H1 (cell line): ENCODE measurements around the gene TENT4B. TPM values are rescaled to one million over a fixed set of nuclear protein-coding genes. Genes with fewer than 3 reads are reported as not detected.

Experiments used
- CTCF ChIA-PET: fragments of 300-600 bp; sonication (Branson Sonifier 250); formaldehyde crosslinking; loops from one replicate; lab custom pipeline; 2021; ENCODE audit not compliant: partially characterized antibody; lab: Charles Lee
- POLR2A ChIA-PET: fragments of 300-600 bp; sonication (Branson Sonifier 250); formaldehyde crosslinking; loops from one replicate; lab custom pipeline; 2021; ENCODE audit warnings: inconsistent platforms; ENCODE audit not compliant: partially characterized antibody; lab: Charles Lee
- DNase-seq, 2 experiments: peaks; one replicate each; pipeline versions ENCODE4 v3.0.0 to v3.0.0-alpha.2; 2010 to 2022; ENCODE audit warnings: low spot score in 2 of 2, low read depth in 1 of 2, mixed read lengths in 1 of 2
- FAIRE-seq: peaks from 2 replicates; lab custom pipeline; 2011; peaks lifted over from hg19 to GRCh38; lab: Jason Lieb, UNC
- H2AFZ ChIP-seq: 2 replicates; pipeline ENCODE4 v1.8.1; 2012; ENCODE audit warnings: low read length, inconsistent platforms
- H2AK5ac ChIP-seq: 2 replicates; pipeline ENCODE4 v1.6.1; 2013; ENCODE audit warnings: low read depth, low read length
- H2BK120ac ChIP-seq: replicated peaks from 2 replicates; pipeline ENCODE3; 2013; ENCODE audit warnings: low read depth, low read length, inconsistent platforms
- H2BK12ac ChIP-seq: 2 replicates; pipeline ENCODE4 v1.6.1; 2013; ENCODE audit warnings: low read depth, low read length
- H2BK15ac ChIP-seq: 2 replicates; pipeline ENCODE4 v1.6.1; 2013; ENCODE audit warnings: low read length
- H2BK20ac ChIP-seq: 2 replicates; pipeline ENCODE4 v1.6.1; 2013; ENCODE audit warnings: low read length
- H2BK5ac ChIP-seq: 2 replicates; pipeline ENCODE4 v1.6.1; 2013; ENCODE audit warnings: low read depth, low read length
- H3K14ac ChIP-seq: 2 replicates; pipeline ENCODE4 v1.6.1; 2013; ENCODE audit warnings: inconsistent platforms; ENCODE audit not compliant: insufficient read length
- H3K18ac ChIP-seq: 2 replicates; pipeline ENCODE4 v1.6.1; 2013; ENCODE audit warnings: low read length; ENCODE audit errors: extremely low read depth
- H3K23ac ChIP-seq: 2 replicates; pipeline ENCODE4 v1.6.1; 2013; ENCODE audit warnings: inconsistent platforms; ENCODE audit not compliant: insufficient read length
- H3K23me2 ChIP-seq: 2 replicates; pipeline ENCODE4 v1.6.1; 2013; ENCODE audit warnings: low read depth, low read length
- H3K27ac ChIP-seq: 2 replicates; pipeline ENCODE4 v1.6.1; 2011; ENCODE audit warnings: low read depth, low read length, inconsistent platforms
- H3K27me3 ChIP-seq, 4 experiments: replicated peaks in 1 of 4; 1 replicate in 1 of 4; 2 replicates in 3 of 4; pipeline versions ENCODE4 v1.6.1 to v1.8.1; 2011 to 2013; ENCODE audit warnings: low read length in 3 of 4, mild to moderate bottlenecking in 3 of 4, inconsistent platforms in 2 of 4, mixed read lengths in 2 of 4, moderate library complexity in 1 of 4; ENCODE audit not compliant: control insufficient read depth in 3 of 4, insufficient read depth in 3 of 4; ENCODE audit errors: extremely low read depth in 1 of 4
- H3K36me3 ChIP-seq, 4 experiments: 2 replicates each; pipeline versions ENCODE4 v1.6.1 to v1.8.1; 2011 to 2013; ENCODE audit warnings: mild to moderate bottlenecking in 4 of 4, low read length in 3 of 4, moderate library complexity in 2 of 4, control low read depth in 1 of 4, inconsistent platforms in 1 of 4; ENCODE audit not compliant: insufficient read depth in 4 of 4, control insufficient read depth in 2 of 4
- H3K4ac ChIP-seq: replicated peaks from 2 replicates; pipeline ENCODE3; 2013; ENCODE audit warnings: low read length, low read depth, mixed read lengths, inconsistent platforms; ENCODE audit not compliant: insufficient read length
- H3K4me1 ChIP-seq, 4 experiments: replicated peaks in 1 of 4; 1 replicate in 1 of 4; 2 replicates in 3 of 4; pipeline versions ENCODE4 v1.6.1 to v1.8.1; 2011 to 2013; ENCODE audit warnings: low read length in 3 of 4, inconsistent platforms in 2 of 4, mixed read lengths in 1 of 4; ENCODE audit not compliant: insufficient read depth in 4 of 4, control insufficient read depth in 3 of 4
- H3K4me2 ChIP-seq, 2 experiments: 2 replicates each; pipeline versions ENCODE4 v1.6.1 to v1.8.1; 2011 to 2013; ENCODE audit warnings: low read depth in 2 of 2, low read length in 2 of 2, control low read depth in 1 of 2, inconsistent platforms in 1 of 2, mild to moderate bottlenecking in 1 of 2; ENCODE audit not compliant: insufficient read depth in 1 of 2
- H3K4me3 ChIP-seq, 4 experiments: fragments of 200-600, 300-600 bp in 1 of 4; sonication (generic), shearing (Covaris generic), sonication (Bioruptor Twin) in 1 of 4; 2 replicates each; pipeline versions ENCODE4 v1.5.1 to v1.8.1; 2011 to 2016; ENCODE audit warnings: low read length in 4 of 4, low read depth in 3 of 4, control low read depth in 2 of 4, inconsistent platforms in 2 of 4, mild to moderate bottlenecking in 2 of 4, mixed read lengths in 1 of 4, moderate library complexity in 1 of 4; ENCODE audit not compliant: insufficient read depth in 2 of 4; ENCODE audit errors: extremely low read depth in 1 of 4
- H3K56ac ChIP-seq: replicated peaks from 2 replicates; pipeline ENCODE3; 2013; ENCODE audit warnings: low read depth, mild to moderate bottlenecking, mixed read lengths, low read length, inconsistent platforms; ENCODE audit not compliant: insufficient read length
- H3K79me1 ChIP-seq: 2 replicates; pipeline ENCODE4 v1.6.1; 2013; ENCODE audit warnings: low read depth, low read length, control low read depth
- H3K79me2 ChIP-seq, 2 experiments: 2 replicates each; pipeline versions ENCODE4 v1.6.1 to v1.8.1; 2012 to 2013; ENCODE audit warnings: low read length in 2 of 2, mild to moderate bottlenecking in 2 of 2, inconsistent platforms in 1 of 2; ENCODE audit not compliant: insufficient read depth in 2 of 2, control insufficient read depth in 1 of 2
- H3K9ac ChIP-seq, 4 experiments: replicated peaks in 1 of 4; 1 replicate in 1 of 4; 2 replicates in 3 of 4; pipeline versions ENCODE4 v1.6.1 to v1.8.1; 2011 to 2013; ENCODE audit warnings: low read depth in 3 of 4, low read length in 3 of 4, control low read depth in 2 of 4, mild to moderate bottlenecking in 2 of 4, moderate library complexity in 2 of 4, inconsistent platforms in 1 of 4; ENCODE audit errors: extremely low read depth in 1 of 4
- H3K9me3 ChIP-seq, 2 experiments: 2 replicates each; pipeline versions ENCODE4 v1.6.1 to v1.8.1; 2012 to 2013; ENCODE audit warnings: mild to moderate bottlenecking in 2 of 2, moderate library complexity in 2 of 2, control low read depth in 1 of 2, inconsistent platforms in 1 of 2, low read depth in 1 of 2, low read length in 1 of 2, mixed read lengths in 1 of 2; ENCODE audit not compliant: insufficient read depth in 2 of 2
- H4K20me1 ChIP-seq, 2 experiments: replicated peaks in 1 of 2; 2 replicates each; pipeline versions ENCODE3 to v1.8.1; 2011 to 2013; ENCODE audit warnings: inconsistent platforms in 2 of 2, low read length in 2 of 2, mild to moderate bottlenecking in 1 of 2; ENCODE audit not compliant: insufficient read depth in 2 of 2, control insufficient read depth in 1 of 2
- H4K5ac ChIP-seq: 2 replicates; pipeline ENCODE4 v1.6.1; 2013; ENCODE audit warnings: low read length, low read depth, mixed read lengths, inconsistent platforms; ENCODE audit not compliant: insufficient read length
- H4K8ac ChIP-seq: 2 replicates; pipeline ENCODE4 v1.8.0; 2013; ENCODE audit warnings: mild to moderate bottlenecking, moderate library complexity, low read length, inconsistent platforms; ENCODE audit not compliant: insufficient read depth; ENCODE audit errors: extremely low read depth
- H4K91ac ChIP-seq: replicated peaks from 2 replicates; pipeline ENCODE3; 2013; ENCODE audit warnings: low read length, mixed read lengths, inconsistent platforms; ENCODE audit not compliant: insufficient read length
- EP300 ChIP-seq, 2 experiments: IDR thresholded peaks; 1 replicate in 1 of 2; 2 replicates in 1 of 2; pipeline ENCODE4 v1.6.1; 2011 to 2012; ENCODE audit warnings: low read depth in 2 of 2, low read length in 2 of 2, mild to moderate bottlenecking in 2 of 2, borderline replicate concordance in 1 of 2, inconsistent platforms in 1 of 2, moderate library complexity in 1 of 2
- JUN ChIP-seq: IDR thresholded peaks from 2 replicates; pipeline ENCODE4 v1.6.1; 2011; ENCODE audit warnings: low read depth, mild to moderate bottlenecking, improper control_type of control experiment, low read length
- MAFK ChIP-seq: IDR thresholded peaks from 2 replicates; pipeline ENCODE4 v1.6.1; 2012; ENCODE audit warnings: low read depth, mild to moderate bottlenecking, improper control_type of control experiment, low read length
- SIN3A ChIP-seq, 2 experiments: IDR thresholded peaks in 1 of 2; conservative IDR thresholded peaks in 1 of 2; 2 replicates each; pipeline ENCODE4 v1.6.1; 2011 to 2012; ENCODE audit warnings: low read length in 2 of 2, improper control_type of control experiment in 1 of 2, low read depth in 1 of 2, mild to moderate bottlenecking in 1 of 2
- WGBS, 2 experiments: shearing (Covaris generic) in 1 of 2; methylation state at CpG; one replicate each; pipeline versions ENCODE4 v1.1.6 to v1.1.7; 2013 to 2015; ENCODE audit warnings: low lambda C conversion rate in 2 of 2, mixed read lengths in 2 of 2, inconsistent platforms in 1 of 2, low coverage in 1 of 2, missing lambda C conversion rate in 1 of 2; ENCODE audit not compliant: insufficient replicate concordance in 2 of 2, insufficient coverage in 1 of 2, insufficient read length in 1 of 2; ENCODE audit errors: extremely low coverage in 1 of 2, missing lambda C conversion rate in 1 of 2; 5-methylcytosine and 5-hydroxymethylcytosine counted together
- polyA plus RNA-seq, 7 experiments: library from polyadenylated mRNA; depleted of rRNA in 3 of 7; stranded (reverse) in 5 of 7; unstranded in 2 of 7; fragments of >200 nt in 5 of 7; fragments of 200-250 nt in 2 of 7; gene quantifications; 1 replicate in 5 of 7; 2 replicates in 1 of 7; 4 replicates in 1 of 7; pipeline versions ENCODE4 v1.2.1 to v1.2.3, GENCODE V29; 2011 to 2013; ENCODE audit warnings: missing spikeins in 2 of 7, mixed read lengths in 2 of 7
- total RNA-seq: library from RNA; stranded (reverse); fragmentation: NEBNext Ultra II Directional; extraction: Animal tissue kit (Norgen Biotek cat#: 25700); gene quantifications from 2 replicates; pipeline ENCODE4 v1.2.1, GENCODE V29; 2021

Gene TENT4B
- total and polyA plus RNA-seq, 2 of the 8 experiments (the other 6 are each of a cell fraction or from before 2014, with no cell fraction given): 4.2 to 15.7 TPM

DNA sequence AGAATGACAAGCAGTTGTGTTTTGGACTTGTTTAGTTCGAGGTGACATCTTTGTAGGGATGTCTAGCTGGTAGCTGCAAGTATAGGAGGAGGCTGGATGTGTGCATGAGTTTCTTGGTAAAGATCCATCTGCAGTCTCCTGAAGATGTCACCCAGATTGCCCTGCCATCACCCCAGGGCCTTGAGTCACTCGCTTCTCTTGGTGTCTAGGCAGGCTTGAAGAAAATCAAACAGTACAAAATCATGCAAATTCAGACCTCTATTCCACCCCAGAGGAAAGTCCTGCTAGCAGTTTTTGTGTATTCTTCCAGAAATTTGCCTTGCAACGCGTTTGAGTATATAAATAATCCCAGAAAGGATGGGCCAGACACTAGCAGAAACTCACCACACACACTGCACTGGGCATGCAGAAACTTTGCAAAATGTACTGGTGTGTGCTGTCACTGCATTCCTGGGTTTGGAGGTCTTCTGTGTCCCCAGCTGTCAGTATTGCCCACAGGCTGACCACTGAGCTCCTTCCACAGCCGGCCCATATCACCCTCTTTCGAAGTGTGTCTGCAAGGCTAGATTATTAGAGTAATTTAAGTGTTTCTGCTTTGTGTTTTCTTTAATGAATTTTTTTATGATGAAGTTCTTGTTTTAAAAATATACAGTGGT lies 51.5 kb downstream of the TENT4B start:
- FAIRE-seq: no peak
- ChIA-PET POLR2A (no interaction called here), CTCF (interaction anchor here (1.0 to 1.4 kb wide), 3 partner anchors 8 to 38 kb away, joined by 4 to 6 read pairs (median 4); no protein-coding TSS in a partner anchor)
- Histone ChIP-seq H2BK20ac (no peak overlapping the region), H3K9me3 (no peaks in the 10 kb centered on the region), H4K5ac (no peak overlapping the region), H3K14ac (no peak overlapping the region), H3K4ac (no peak overlapping the region), H3K56ac (no peak overlapping the region), H2AK5ac (no peak overlapping the region), H2BK5ac (no peak overlapping the region), H4K8ac (no peak overlapping the region), H4K91ac (no peak overlapping the region), H3K27me3 (no peaks in the 10 kb centered on the region), H2AFZ (no peak overlapping the region), H3K23me2 (no peaks in the 10 kb centered on the region), H2BK15ac (no peak overlapping the region), H4K20me1 (no peaks in the 10 kb centered on the region), H3K18ac (no peak overlapping the region), H2BK120ac (no peak overlapping the region), H3K23ac (no peak overlapping the region), H3K4me2 (no peak overlapping the region), H3K4me1 (no peaks in the 10 kb centered on the region), H2BK12ac (no peak overlapping the region), H3K79me1 (peaks cover 11% of the 10 kb centered on the region; the same call in 1 of the 2 replicates), H3K4me3 (no peak overlapping the region), H3K79me2 (peaks cover 4 to 28% of the 10 kb centered on the region in 2 experiments; a peak in 3 of 4 replicates), H3K36me3 (no peaks in the 10 kb centered on the region), H3K27ac (no peak overlapping the region), H3K9ac (no peak overlapping the region)
- no peak for DNase-seq
- 89% methylated on average over 6 of the region's 6 CpGs; no CpG with 5 or more reads in 1 of the 2 experiments for WGBS, 2 experiments
- no peak for TF ChIP-seq SIN3A (conservative IDR thresholded peaks at IDR 0.05 in 1 of 2, IDR thresholded peaks at IDR 0.05 in 1 of 2; ENCODE audit: low read depth in 1 of 2, low read length in 2 of 2)
- TF ChIP-seq MAFK: no peak
- no peak for TF ChIP-seq EP300 (IDR thresholded peaks at IDR 0.05; ENCODE audit: borderline replicate concordance in 1 of 2, low read depth in 2 of 2, low read length in 2 of 2)
- TF ChIP-seq JUN: no peak
